Measurements from ENCODE around the gene PCDH1. TPM values are rescaled to one million over a fixed set of nuclear protein-coding genes. Genes with fewer than 3 reads are reported as not detected.
A peak's percentile ranks its signal among the peaks of the same experiment; 100 is the strongest.
"Not testable (repeated sequence)": the region's sequence is repeated elsewhere in the genome, so short reads cannot be mapped to it uniquely, and the experiment has no call there.

PCDH1 gene
- 6.3 and 7.3 TPM in 2 replicates for total RNA-seq
- long read RNA-seq: 0 reads

- H3K36me3 Mint-ChIP-seq (ENCODE audit: unreplicated experiment): no peaks in the 10 kb centered on the region
- peak within 1 kb of the TSS; percentile 58 for H3K27ac Mint-ChIP-seq (ENCODE audit: unreplicated experiment)
- H3K9me3 Mint-ChIP-seq (ENCODE audit: unreplicated experiment): no peaks in the 10 kb centered on the region
- peaks cover 25% of the 10 kb centered on the region for H3K4me1 Mint-ChIP-seq (ENCODE audit: unreplicated experiment)
- no peak for DNase-seq (ENCODE audit: extremely low spot score, unreplicated experiment)
- H3K4me3 Mint-ChIP-seq (ENCODE audit: unreplicated experiment): peak within 1 kb of the TSS; percentile 84
- H3K27me3 Mint-ChIP-seq (ENCODE audit: unreplicated experiment): peaks cover 73% of the 10 kb centered on the region
- TF ChIP-seq CTCF (IDR thresholded peaks at IDR 0.05): no peak
These were observed at the start of gene PCDH1 for GRCh38 chr5:141878186-141878710. Gene PCDH1, minus strand, starts transcription at chr5:141878410. Its CDS starts 148 bp downstream, at chr5:141878262.

GRCh38 chr5:141926434-141926833 lies 48.2 kb upstream of the PCDH1 start:
- H3K4me1 Mint-ChIP-seq (ENCODE audit: unreplicated experiment): peaks cover 13% of the 10 kb centered on the region
- no peaks in the 10 kb centered on the region for H3K27me3 Mint-ChIP-seq (ENCODE audit: unreplicated experiment)
- TF ChIP-seq CTCF (IDR thresholded peaks at IDR 0.05): no peak
- H3K36me3 Mint-ChIP-seq (ENCODE audit: unreplicated experiment): peaks cover 32% of the 10 kb centered on the region
- no peak overlapping the region for H3K4me3 Mint-ChIP-seq (ENCODE audit: unreplicated experiment)
- no peak for DNase-seq (ENCODE audit: extremely low spot score, unreplicated experiment)
- no peaks in the 10 kb centered on the region for H3K9me3 Mint-ChIP-seq (ENCODE audit: unreplicated experiment)
- no peak overlapping the region for H3K27ac Mint-ChIP-seq (ENCODE audit: unreplicated experiment)

GRCh38 chr5:141923448-141924313 lies 45.5 kb upstream of the PCDH1 start, which contains the start of gene DELE1:
Gene DELE1, plus strand, starts transcription at chr5:141923871. Its CDS starts 71 bp downstream, at chr5:141923942.
- TF ChIP-seq CTCF (IDR thresholded peaks at IDR 0.05): no peak
- Mint-ChIP-seq H3K27me3 (ENCODE audit: unreplicated experiment) (no peaks in the 10 kb centered on the region), H3K4me1 (ENCODE audit: unreplicated experiment) (peaks cover 13% of the 10 kb centered on the region), H3K27ac (ENCODE audit: unreplicated experiment) (peak within 1 kb of the TSS; percentile 98), H3K9me3 (ENCODE audit: unreplicated experiment) (no peaks in the 10 kb centered on the region), H3K36me3 (ENCODE audit: unreplicated experiment) (peaks cover 22% of the 10 kb centered on the region), H3K4me3 (ENCODE audit: unreplicated experiment) (peak within 1 kb of the TSS; percentile 84)
- DNase-seq (ENCODE audit: extremely low spot score, unreplicated experiment): peak; percentile 96

GRCh38 chr5:141922827-141923447 lies 44.7 kb upstream of the PCDH1 start:
- DNase-seq (ENCODE audit: extremely low spot score, unreplicated experiment); H3K9me3 Mint-ChIP-seq (ENCODE audit: unreplicated experiment); H3K27me3 Mint-ChIP-seq (ENCODE audit: unreplicated experiment): not testable (repeated sequence)
- H3K4me3 Mint-ChIP-seq (ENCODE audit: unreplicated experiment): peak overlapping the region; percentile 84
- peaks cover 13% of the 10 kb centered on the region for H3K4me1 Mint-ChIP-seq (ENCODE audit: unreplicated experiment)
- H3K36me3 Mint-ChIP-seq (ENCODE audit: unreplicated experiment): peaks cover 17% of the 10 kb centered on the region
- peak overlapping the region; percentile 98 for H3K27ac Mint-ChIP-seq (ENCODE audit: unreplicated experiment)

- no peak overlapping the region for H3K4me3 Mint-ChIP-seq (ENCODE audit: unreplicated experiment)
- H3K9me3 Mint-ChIP-seq (ENCODE audit: unreplicated experiment): no peaks in the 10 kb centered on the region
- no peak for TF ChIP-seq CTCF (IDR thresholded peaks at IDR 0.05)
- peaks cover 8% of the 10 kb centered on the region for H3K36me3 Mint-ChIP-seq (ENCODE audit: unreplicated experiment)
- H3K4me1 Mint-ChIP-seq (ENCODE audit: unreplicated experiment): peaks cover 13% of the 10 kb centered on the region
- peaks cover 21% of the 10 kb centered on the region for H3K27me3 Mint-ChIP-seq (ENCODE audit: unreplicated experiment)
- no peak overlapping the region for H3K27ac Mint-ChIP-seq (ENCODE audit: unreplicated experiment)
- DNase-seq (ENCODE audit: extremely low spot score, unreplicated experiment): no peak
These were observed 42.6 kb upstream of the PCDH1 start for GRCh38 chr5:141920771-141921170.
